Kidney glomerular epithelial cell (primary cell): ENCODE data around the gene ARID1A.
A peak's percentile ranks its signal among the peaks of the same experiment; 100 is the strongest.
"Not testable (repeated sequence)": the region's sequence is repeated elsewhere in the genome, so short reads cannot be mapped to it uniquely, and the experiment has no call there.

ENCODE experiments used
- DNase-seq: peaks from one replicate; lab custom pipeline; 2025; lab: John Stamatoyannopoulos, UW

The ARID1A gene

GRCh38 chr1:26788515-26788785 lies 92.6 kb downstream of the ARID1A start:
- DNase-seq = no peak

- DNase-seq = peak; percentile 81
These were observed 93.2 kb downstream of the ARID1A start for GRCh38 chr1:26788836-26789611.

GRCh38 chr1:26789612-26789865 lies 93.7 kb downstream of the ARID1A start:
- DNase-seq = no peak

- DNase-seq = no peak
These were observed 94.1 kb downstream of the ARID1A start for GRCh38 chr1:26789931-26790330.

- DNase-seq = no peak
These were observed 94.7 kb downstream of the ARID1A start for GRCh38 chr1:26790551-26790953.

GRCh38 chr1:26791148-26791547 lies 95.3 kb downstream of the ARID1A start:
- no peak for DNase-seq

GRCh38 chr1:26791626-26792025 lies 95.8 kb downstream of the ARID1A start:
- no peak for DNase-seq

GRCh38 chr1:26792924-26793323 lies 97.1 kb downstream of the ARID1A start:
- DNase-seq = no peak

- no peak for DNase-seq
These were observed 98.6 kb downstream of the ARID1A start for GRCh38 chr1:26794391-26794790.

- DNase-seq = no peak
These were observed 101.8 kb downstream of the ARID1A start for GRCh38 chr1:26797627-26798026.

GRCh38 chr1:26799479-26800142 lies 103.8 kb downstream of the ARID1A start:
- DNase-seq = no peak

- not testable (repeated sequence) for DNase-seq
These were observed 108.1 kb downstream of the ARID1A start for GRCh38 chr1:26803932-26804331.

GRCh38 chr1:26810105-26810504 lies 114.3 kb downstream of the ARID1A start:
- DNase-seq = peak; percentile 24

GRCh38 chr1:26811057-26811456 lies 115.2 kb downstream of the ARID1A start:
- no peak for DNase-seq

GRCh38 chr1:26811708-26812107 lies 115.9 kb downstream of the ARID1A start:
- DNase-seq = no peak

GRCh38 chr1:26814377-26814776 lies 118.6 kb downstream of the ARID1A start:
- no peak for DNase-seq

- DNase-seq = no peak
These were observed 119.1 kb downstream of the ARID1A start for GRCh38 chr1:26814893-26815292.

GRCh38 chr1:26820784-26821269 lies 125.0 kb downstream of the ARID1A start:
- DNase-seq = no peak

GRCh38 chr1:26822737-26823395 lies 127.1 kb downstream of the ARID1A start:
- DNase-seq = no peak

- DNase-seq = no peak
These were observed 128.9 kb downstream of the ARID1A start for GRCh38 chr1:26824731-26825130.

GRCh38 chr1:26826261-26827105 lies 130.7 kb downstream of the ARID1A start, which contains the start of gene ZDHHC18:
TSS of gene ZDHHC18 (plus strand) at chr1:26826688. CDS start at chr1:26826805, 117 bp downstream.
- DNase-seq = peak; percentile 34

- DNase-seq = no peak
These were observed 131.3 kb downstream of the ARID1A start for GRCh38 chr1:26827106-26827604.
